Heart right ventricle (tissue), 16 donors: ENCODE data around the gene CAPN10. TPM values are rescaled to one million over a fixed set of nuclear protein-coding genes. Genes with fewer than 3 reads are reported as not detected.

Experiments used
- ATAC-seq, 8 donors: fragments of 200-7000 bp; cut with Tn5 transposase; one replicate each; pipeline ENCODE4 v1.9.1; 2020; ENCODE audit warnings: mild to moderate bottlenecking in 8 of 8, moderate library complexity in 8 of 8, moderate number of reproducible peaks in 1 of 8
- DNase-seq, 2 donors: peaks; one replicate each; pipeline ENCODE4 v3.0.0-alpha.2; 2020
- H3K27ac ChIP-seq, 10 donors: fragments of 200-600 bp; sonication (generic) in 2 of 10; one replicate each; pipeline versions ENCODE4 v1.5.0 to v1.8.0; 2020 to 2022; ENCODE audit warnings: mild to moderate bottlenecking in 3 of 10
- H3K27me3 ChIP-seq, 7 donors: fragments of 200-600 bp; one replicate each; pipeline ENCODE4 v1.8.0; 2021 to 2022; ENCODE audit warnings: mild to moderate bottlenecking in 2 of 7
- H3K36me3 ChIP-seq, 9 donors: fragments of 200-600 bp; sonication (generic) in 1 of 9; one replicate each; pipeline versions ENCODE4 v1.5.0 to v1.8.0; 2020 to 2022; ENCODE audit warnings: mild to moderate bottlenecking in 2 of 9
- H3K4me1 ChIP-seq, 9 donors: fragments of 200-600 bp; sonication (generic) in 1 of 9; one replicate each; pipeline versions ENCODE4 v1.5.0 to v1.8.0; 2020 to 2022; ENCODE audit warnings: mild to moderate bottlenecking in 4 of 9
- H3K4me3 ChIP-seq, 10 donors: fragments of 200-600 bp; sonication (generic) in 2 of 10; one replicate each; pipeline versions ENCODE4 v1.5.0 to v1.8.0; 2020 to 2022; ENCODE audit warnings: mild to moderate bottlenecking in 7 of 10, moderate library complexity in 2 of 10
- H3K9me3 ChIP-seq, 11 donors: fragments of 200-600 bp in 10 of 11; sonication (generic) in 2 of 11; one replicate each; pipeline versions ENCODE4 v1.5.0 to v1.8.0; 2013 to 2022; ENCODE audit warnings: mild to moderate bottlenecking in 2 of 11, control low read depth in 1 of 11, moderate library complexity in 1 of 11
- CTCF ChIP-seq, 9 donors: fragments of 200-600 bp; sonication (generic) in 2 of 9; IDR thresholded peaks; one replicate each; pipeline versions ENCODE4 v1.5.0 to v1.8.0; 2021 to 2022; ENCODE audit warnings: antibody characterized with exemption in 9 of 9, mild to moderate bottlenecking in 5 of 9, moderate library complexity in 1 of 9
- WGBS, 2 donors: extraction: QIAGEN DNeasy Blood & Tissue Kit; methylation state at CpG; one replicate each; pipeline ENCODE4 v1.1.7; 2013; ENCODE audit warnings: inconsistent platforms in 1 of 2; 5-methylcytosine and 5-hydroxymethylcytosine counted together
- intact Hi-C, 10 donors: fragments of 100-400 bp; cut with DNase I; formaldehyde crosslinking; loops; one replicate each; pipeline versions ENCODE4 v1.11.1 to v1.14.2; 2022
- polyA plus RNA-seq, 2 donors: library from polyadenylated mRNA; stranded (reverse); fragments of 200-250 nt; gene quantifications; one replicate each; pipeline ENCODE4 v1.2.3, GENCODE V29; 2013
- total RNA-seq, 10 donors: library from RNA; stranded (reverse); fragmentation: NEBNext Ultra II Directional in 3 of 10; extraction: Animal tissue kit (Norgen Biotek cat#: 25700) in 3 of 10; gene quantifications; one replicate each; pipeline versions ENCODE4 v1.2.1 to v1.2.4, GENCODE V29; 2021 to 2023
- donor health status: Arrhythmogenic right ventricular cardiomyopathy.
- donor health status: ischemic (EF 13 %, LVEDD 7.1; RV severe dilation, severe dysfunction).
- donor health status: healthy with polysubstance abuse.
- donor health status: DM: no; HTN: yes; CAD: no.
- donor health status: DM: no; HTN: no; CAD: no.
- donor health status: ischemic (EF 25% LVEDD 6.9; RV normal size, moderate dysfunction).
- donor health status: ischemic (EF 25% LVEDD 5.7; RV mildly dilated, moderate dysfunction).
- donor health status: healthy.
- donor health status: DM: yes; HTN: yes; CAD: no.
- donor health status: Ischemic cardiomyopathy.
- donor health status: ischemic (EF 35%, LVEDD 5.7; RV mildly dilated, moderate dysfunction).
- donor health status: nonischemic (EF 11% LVEDD 7.7; RV severe dilation, severe dysfunction).
- donor health status: DM: yes; HTN: yes; CAD: no.
- donor health status: PGD.
- donor health status: ischemic (EF 29% LVEDD 5.4; RV normal size, mild dysfunction).
- donor health status: nonischemic (EF 23%, LVEDD 6.1; RV moderate dilation, normal function).

Gene CAPN10
- total and polyA plus RNA-seq, 12 donors = 16.8 to 89.5 (median 21.0) TPM

GRCh38 chr2:240643811-240644150 is 57.2 kb downstream of the CAPN10 start:
- no peak overlapping the region for H3K27ac ChIP-seq
- TF ChIP-seq CTCF (IDR thresholded peaks at IDR 0.05) = no peak
- no peaks in the 10 kb centered on the region for H3K9me3 ChIP-seq
- DNase-seq (no peak), ATAC-seq (no peak)
- H3K36me3 ChIP-seq = no peaks in the 10 kb centered on the region
- H3K4me1 ChIP-seq = no peaks in the 10 kb centered on the region
- WGBS, 2 donors = 81 to 84% methylated on average over 15 of the region's 15 CpGs
- no peak overlapping the region for H3K4me3 ChIP-seq
- intact Hi-C loops = no loop called here
- peaks cover 0 to 65% (median 41%) of the 10 kb centered on the region in 7 donors for H3K27me3 ChIP-seq

GRCh38 chr2:240644171-240644651 is 57.7 kb downstream of the CAPN10 start:
- ATAC-seq (no peak), DNase-seq (no peak)
- H3K4me3 ChIP-seq = no peak overlapping the region
- H3K36me3 ChIP-seq = no peaks in the 10 kb centered on the region
- H3K27me3 ChIP-seq = peaks cover 0 to 69% (median 45%) of the 10 kb centered on the region in 7 donors
- no peaks in the 10 kb centered on the region for H3K4me1 ChIP-seq
- 58 to 66% methylated on average over 14 of the region's 14 CpGs for WGBS, 2 donors
- H3K27ac ChIP-seq = no peak overlapping the region
- intact Hi-C loops = no loop called here
- H3K9me3 ChIP-seq = no peaks in the 10 kb centered on the region
- TF ChIP-seq CTCF (IDR thresholded peaks at IDR 0.05) = no peak

- Histone ChIP-seq H3K9me3 (no peaks in the 10 kb centered on the region), H3K4me3 (no peak overlapping the region), H3K36me3 (no peaks in the 10 kb centered on the region), H3K4me1 (no peaks in the 10 kb centered on the region), H3K27me3 (peaks cover 0 to 76% (median 50%) of the 10 kb centered on the region in 7 donors), H3K27ac (no peak overlapping the region)
- WGBS, 2 donors = 58 to 62% methylated on average over 8 of the region's 8 CpGs
- intact Hi-C loops = no loop called here
- ATAC-seq (no peak), DNase-seq (no peak)
- no peak for TF ChIP-seq CTCF (IDR thresholded peaks at IDR 0.05)
These were observed 58.3 kb downstream of the CAPN10 start for GRCh38 chr2:240644859-240645301.

- Histone ChIP-seq H3K27ac (no peak overlapping the region), H3K4me3 (no peak overlapping the region), H3K27me3 (peaks cover 0 to 81% (median 52%) of the 10 kb centered on the region in 7 donors), H3K36me3 (no peaks in the 10 kb centered on the region), H3K9me3 (no peaks in the 10 kb centered on the region), H3K4me1 (no peaks in the 10 kb centered on the region)
- intact Hi-C loops = no loop called here
- WGBS, 2 donors = 88 to 89% methylated on average over 10 of the region's 10 CpGs
- ATAC-seq = no peak
- TF ChIP-seq CTCF (IDR thresholded peaks at IDR 0.05) = no peak
- DNase-seq = no peak
These were observed 58.8 kb downstream of the CAPN10 start for GRCh38 chr2:240645346-240645745.
